ENCODE data around the gene MGAT4B. TPM values are rescaled to one million over a fixed set of nuclear protein-coding genes. Genes with fewer than 3 reads are reported as not detected.

The MGAT4B gene
- total and polyA plus RNA-seq, 2 of the 13 experiments (the other 11 are each of a cell fraction or from before 2014, with no cell fraction given): 93.5 to 130 TPM

DNA sequence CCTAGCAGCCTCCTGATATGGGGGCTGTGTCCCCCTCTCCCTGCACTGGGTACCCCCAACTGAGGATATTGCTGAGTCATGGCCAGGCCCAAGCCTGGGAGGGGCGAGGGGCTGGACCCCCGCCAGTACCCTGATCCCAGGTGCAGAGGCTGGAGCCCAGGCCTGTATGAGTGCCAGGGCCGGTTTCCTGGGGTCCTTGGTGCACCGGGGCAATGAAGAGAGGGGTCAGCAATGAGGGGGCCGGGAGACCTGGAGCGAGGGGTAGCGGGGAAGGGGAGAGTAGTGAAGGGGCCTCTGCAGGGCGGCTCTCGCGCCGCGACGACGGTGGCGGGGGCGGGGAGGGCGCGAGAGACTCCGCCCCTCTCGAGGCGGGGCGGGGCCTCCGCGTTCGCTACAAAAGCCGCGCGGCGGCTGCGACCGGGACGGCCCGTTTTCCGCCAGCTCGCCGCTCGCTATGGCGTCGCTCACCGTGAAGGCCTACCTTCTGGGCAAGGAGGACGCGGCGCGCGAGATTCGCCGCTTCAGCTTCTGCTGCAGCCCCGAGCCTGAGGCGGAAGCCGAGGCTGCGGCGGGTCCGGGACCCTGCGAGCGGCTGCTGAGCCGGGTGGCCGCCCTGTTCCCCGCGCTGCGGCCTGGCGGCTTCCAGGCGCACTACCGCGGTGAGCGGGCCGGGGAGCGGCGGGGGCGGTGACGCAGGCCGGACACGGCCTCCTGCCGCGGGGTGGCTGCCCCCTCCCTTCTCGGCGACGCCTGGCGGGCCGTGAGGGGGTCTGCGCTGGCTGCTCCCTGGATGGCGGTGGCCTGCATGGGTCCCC lies 14.0 kb upstream of the MGAT4B start, which contains the start of gene SQSTM1 (continued):
- TF ChIP-seq, protein P1, sequence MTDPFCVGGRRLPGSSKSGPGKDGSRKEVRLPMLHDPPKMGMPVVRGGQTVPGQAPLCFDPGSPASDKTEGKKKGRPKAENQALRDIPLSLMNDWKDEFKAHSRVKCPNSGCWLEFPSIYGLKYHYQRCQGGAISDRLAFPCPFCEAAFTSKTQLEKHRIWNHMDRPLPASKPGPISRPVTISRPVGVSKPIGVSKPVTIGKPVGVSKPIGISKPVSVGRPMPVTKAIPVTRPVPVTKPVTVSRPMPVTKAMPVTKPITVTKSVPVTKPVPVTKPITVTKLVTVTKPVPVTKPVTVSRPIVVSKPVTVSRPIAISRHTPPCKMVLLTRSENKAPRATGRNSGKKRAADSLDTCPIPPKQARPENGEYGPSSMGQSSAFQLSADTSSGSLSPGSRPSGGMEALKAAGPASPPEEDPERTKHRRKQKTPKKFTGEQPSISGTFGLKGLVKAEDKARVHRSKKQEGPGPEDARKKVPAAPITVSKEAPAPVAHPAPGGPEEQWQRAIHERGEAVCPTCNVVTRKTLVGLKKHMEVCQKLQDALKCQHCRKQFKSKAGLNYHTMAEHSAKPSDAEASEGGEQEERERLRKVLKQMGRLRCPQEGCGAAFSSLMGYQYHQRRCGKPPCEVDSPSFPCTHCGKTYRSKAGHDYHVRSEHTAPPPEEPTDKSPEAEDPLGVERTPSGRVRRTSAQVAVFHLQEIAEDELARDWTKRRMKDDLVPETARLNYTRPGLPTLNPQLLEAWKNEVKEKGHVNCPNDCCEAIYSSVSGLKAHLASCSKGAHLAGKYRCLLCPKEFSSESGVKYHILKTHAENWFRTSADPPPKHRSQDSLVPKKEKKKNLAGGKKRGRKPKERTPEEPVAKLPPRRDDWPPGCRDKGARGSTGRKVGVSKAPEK (CRISPR knock-in tag; IDR thresholded peaks at IDR 0.05; ENCODE audit: borderline replicate concordance): no peak
- TF ChIP-seq, protein P2, sequence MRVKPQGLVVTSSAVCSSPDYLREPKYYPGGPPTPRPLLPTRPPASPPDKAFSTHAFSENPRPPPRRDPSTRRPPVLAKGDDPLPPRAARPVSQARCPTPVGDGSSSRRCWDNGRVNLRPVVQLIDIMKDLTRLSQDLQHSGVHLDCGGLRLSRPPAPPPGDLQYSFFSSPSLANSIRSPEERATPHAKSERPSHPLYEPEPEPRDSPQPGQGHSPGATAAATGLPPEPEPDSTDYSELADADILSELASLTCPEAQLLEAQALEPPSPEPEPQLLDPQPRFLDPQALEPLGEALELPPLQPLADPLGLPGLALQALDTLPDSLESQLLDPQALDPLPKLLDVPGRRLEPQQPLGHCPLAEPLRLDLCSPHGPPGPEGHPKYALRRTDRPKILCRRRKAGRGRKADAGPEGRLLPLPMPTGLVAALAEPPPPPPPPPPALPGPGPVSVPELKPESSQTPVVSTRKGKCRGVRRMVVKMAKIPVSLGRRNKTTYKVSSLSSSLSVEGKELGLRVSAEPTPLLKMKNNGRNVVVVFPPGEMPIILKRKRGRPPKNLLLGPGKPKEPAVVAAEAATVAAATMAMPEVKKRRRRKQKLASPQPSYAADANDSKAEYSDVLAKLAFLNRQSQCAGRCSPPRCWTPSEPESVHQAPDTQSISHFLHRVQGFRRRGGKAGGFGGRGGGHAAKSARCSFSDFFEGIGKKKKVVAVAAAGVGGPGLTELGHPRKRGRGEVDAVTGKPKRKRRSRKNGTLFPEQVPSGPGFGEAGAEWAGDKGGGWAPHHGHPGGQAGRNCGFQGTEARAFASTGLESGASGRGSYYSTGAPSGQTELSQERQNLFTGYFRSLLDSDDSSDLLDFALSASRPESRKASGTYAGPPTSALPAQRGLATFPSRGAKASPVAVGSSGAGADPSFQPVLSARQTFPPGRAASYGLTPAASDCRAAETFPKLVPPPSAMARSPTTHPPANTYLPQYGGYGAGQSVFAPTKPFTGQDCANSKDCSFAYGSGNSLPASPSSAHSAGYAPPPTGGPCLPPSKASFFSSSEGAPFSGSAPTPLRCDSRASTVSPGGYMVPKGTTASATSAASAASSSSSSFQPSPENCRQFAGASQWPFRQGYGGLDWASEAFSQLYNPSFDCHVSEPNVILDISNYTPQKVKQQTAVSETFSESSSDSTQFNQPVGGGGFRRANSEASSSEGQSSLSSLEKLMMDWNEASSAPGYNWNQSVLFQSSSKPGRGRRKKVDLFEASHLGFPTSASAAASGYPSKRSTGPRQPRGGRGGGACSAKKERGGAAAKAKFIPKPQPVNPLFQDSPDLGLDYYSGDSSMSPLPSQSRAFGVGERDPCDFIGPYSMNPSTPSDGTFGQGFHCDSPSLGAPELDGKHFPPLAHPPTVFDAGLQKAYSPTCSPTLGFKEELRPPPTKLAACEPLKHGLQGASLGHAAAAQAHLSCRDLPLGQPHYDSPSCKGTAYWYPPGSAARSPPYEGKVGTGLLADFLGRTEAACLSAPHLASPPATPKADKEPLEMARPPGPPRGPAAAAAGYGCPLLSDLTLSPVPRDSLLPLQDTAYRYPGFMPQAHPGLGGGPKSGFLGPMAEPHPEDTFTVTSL (CRISPR knock-in tag; IDR thresholded peaks at IDR 0.05; ENCODE audit: borderline replicate concordance): no peak
- TF ChIP-seq, protein P3, sequence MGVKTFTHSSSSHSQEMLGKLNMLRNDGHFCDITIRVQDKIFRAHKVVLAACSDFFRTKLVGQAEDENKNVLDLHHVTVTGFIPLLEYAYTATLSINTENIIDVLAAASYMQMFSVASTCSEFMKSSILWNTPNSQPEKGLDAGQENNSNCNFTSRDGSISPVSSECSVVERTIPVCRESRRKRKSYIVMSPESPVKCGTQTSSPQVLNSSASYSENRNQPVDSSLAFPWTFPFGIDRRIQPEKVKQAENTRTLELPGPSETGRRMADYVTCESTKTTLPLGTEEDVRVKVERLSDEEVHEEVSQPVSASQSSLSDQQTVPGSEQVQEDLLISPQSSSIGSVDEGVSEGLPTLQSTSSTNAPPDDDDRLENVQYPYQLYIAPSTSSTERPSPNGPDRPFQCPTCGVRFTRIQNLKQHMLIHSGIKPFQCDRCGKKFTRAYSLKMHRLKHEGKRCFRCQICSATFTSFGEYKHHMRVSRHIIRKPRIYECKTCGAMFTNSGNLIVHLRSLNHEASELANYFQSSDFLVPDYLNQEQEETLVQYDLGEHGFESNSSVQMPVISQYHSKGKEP (CRISPR knock-in tag; IDR thresholded peaks at IDR 0.05): peak; percentile 64; the same call in 1 of the 2 replicates
- TF ChIP-seq, protein P4, sequence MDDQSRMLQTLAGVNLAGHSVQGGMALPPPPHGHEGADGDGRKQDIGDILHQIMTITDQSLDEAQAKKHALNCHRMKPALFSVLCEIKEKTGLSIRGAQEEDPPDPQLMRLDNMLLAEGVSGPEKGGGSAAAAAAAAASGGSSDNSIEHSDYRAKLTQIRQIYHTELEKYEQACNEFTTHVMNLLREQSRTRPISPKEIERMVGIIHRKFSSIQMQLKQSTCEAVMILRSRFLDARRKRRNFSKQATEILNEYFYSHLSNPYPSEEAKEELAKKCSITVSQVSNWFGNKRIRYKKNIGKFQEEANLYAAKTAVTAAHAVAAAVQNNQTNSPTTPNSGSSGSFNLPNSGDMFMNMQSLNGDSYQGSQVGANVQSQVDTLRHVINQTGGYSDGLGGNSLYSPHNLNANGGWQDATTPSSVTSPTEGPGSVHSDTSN (CRISPR knock-in tag; IDR thresholded peaks at IDR 0.05; ENCODE audit: borderline replicate concordance): no peak
- no peak for TF ChIP-seq DNMT3B (CRISPR knock-in tag; conservative IDR thresholded peaks at IDR 0.05)
- TF ChIP-seq, protein P5, sequence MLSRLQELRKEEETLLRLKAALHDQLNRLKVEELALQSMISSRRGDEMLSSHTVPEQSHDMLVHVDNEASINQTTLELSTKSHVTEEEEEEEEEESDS (CRISPR knock-in tag; IDR thresholded peaks at IDR 0.05; ENCODE audit: borderline replicate concordance): no peak
- TF ChIP-seq ATRX (CRISPR knock-in tag; IDR thresholded peaks at IDR 0.05; ENCODE audit: borderline replicate concordance): no peak
- no peak for TF ChIP-seq ZNF562 (CRISPR knock-in tag; IDR thresholded peaks at IDR 0.05; ENCODE audit: borderline replicate concordance)
- TF ChIP-seq, protein P6, sequence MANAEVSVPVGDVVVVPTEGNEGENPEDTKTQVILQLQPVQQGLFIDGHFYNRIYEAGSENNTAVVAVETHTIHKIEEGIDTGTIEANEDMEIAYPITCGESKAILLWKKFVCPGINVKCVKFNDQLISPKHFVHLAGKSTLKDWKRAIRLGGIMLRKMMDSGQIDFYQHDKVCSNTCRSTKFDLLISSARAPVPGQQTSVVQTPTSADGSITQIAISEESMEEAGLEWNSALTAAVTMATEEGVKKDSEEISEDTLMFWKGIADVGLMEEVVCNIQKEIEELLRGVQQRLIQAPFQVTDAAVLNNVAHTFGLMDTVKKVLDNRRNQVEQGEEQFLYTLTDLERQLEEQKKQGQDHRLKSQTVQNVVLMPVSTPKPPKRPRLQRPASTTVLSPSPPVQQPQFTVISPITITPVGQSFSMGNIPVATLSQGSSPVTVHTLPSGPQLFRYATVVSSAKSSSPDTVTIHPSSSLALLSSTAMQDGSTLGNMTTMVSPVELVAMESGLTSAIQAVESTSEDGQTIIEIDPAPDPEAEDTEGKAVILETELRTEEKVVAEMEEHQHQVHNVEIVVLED (CRISPR knock-in tag; IDR thresholded peaks at IDR 0.05; ENCODE audit: borderline replicate concordance): no peak; the same call in 1 of the 2 replicates
- TF ChIP-seq ZSCAN31 (CRISPR knock-in tag; IDR thresholded peaks at IDR 0.05; ENCODE audit: low read depth): peak; percentile 49; the same call in 1 of the 2 replicates
- no peak for TF ChIP-seq BRD4 (CRISPR knock-in tag; IDR thresholded peaks at IDR 0.05)
- TF ChIP-seq, protein P7, sequence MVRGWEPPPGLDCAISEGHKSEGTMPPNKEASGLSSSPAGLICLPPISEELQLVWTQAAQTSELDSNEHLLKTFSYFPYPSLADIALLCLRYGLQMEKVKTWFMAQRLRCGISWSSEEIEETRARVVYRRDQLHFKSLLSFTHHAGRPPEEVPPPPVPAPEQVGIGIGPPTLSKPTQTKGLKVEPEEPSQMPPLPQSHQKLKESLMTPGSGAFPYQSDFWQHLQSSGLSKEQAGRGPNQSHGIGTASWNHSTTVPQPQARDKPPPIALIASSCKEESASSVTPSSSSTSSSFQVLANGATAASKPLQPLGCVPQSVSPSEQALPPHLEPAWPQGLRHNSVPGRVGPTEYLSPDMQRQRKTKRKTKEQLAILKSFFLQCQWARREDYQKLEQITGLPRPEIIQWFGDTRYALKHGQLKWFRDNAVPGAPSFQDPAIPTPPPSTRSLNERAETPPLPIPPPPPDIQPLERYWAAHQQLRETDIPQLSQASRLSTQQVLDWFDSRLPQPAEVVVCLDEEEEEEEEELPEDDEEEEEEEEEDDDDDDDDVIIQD (CRISPR knock-in tag; IDR thresholded peaks at IDR 0.05; ENCODE audit: low read depth): no peak

All from HepG2 (cell line).